GM18498 (cell line): Measurements from ENCODE around the gene C16orf90.
"Not testable (repeated sequence)": the region's sequence is repeated elsewhere in the genome, so short reads cannot be mapped to it uniquely, and the experiment has no call there.

Experiments
- ATAC-seq: cut with Tn5 transposase; IDR thresholded peaks from one replicate; pipeline ENCODE4 v1.9.1; 2021; ENCODE audit warnings: mild to moderate bottlenecking, moderate library complexity; ENCODE audit not compliant: unreplicated experiment

Gene C16orf90

DNA sequence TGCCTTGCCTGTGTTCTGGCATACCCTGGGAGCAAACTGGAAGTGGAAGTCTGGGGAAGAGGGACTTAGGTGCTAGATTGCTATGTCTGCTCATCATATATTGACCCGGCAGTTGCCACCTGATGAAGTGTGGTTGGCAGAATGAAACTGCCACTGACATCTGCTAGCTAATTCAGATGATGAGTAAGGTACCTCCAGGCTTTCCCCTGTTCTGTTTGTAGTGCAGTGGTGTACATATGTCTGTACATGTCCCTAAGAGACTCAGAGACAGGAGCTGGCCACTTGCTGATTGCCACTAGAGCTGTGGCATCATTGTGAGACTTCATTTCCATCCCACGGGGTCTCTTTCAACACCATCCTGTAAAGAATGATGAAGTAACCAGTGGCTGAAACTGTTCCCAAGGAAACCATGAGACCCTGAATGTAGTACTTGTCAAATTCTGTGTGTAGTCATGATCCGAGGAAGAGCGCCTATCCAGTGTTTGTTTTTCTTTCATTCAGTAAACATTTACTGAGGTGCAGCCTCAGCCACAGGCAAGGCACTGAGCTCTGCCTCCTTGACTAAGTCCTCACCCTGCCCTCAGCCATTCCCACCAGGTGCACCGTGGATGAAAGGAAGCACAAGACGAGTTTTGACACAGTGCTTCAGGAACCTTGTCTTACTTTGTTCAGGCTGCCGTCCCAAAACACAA, 18.7 kb upstream of the C16orf90 start:
- no peak for ATAC-seq

DNA sequence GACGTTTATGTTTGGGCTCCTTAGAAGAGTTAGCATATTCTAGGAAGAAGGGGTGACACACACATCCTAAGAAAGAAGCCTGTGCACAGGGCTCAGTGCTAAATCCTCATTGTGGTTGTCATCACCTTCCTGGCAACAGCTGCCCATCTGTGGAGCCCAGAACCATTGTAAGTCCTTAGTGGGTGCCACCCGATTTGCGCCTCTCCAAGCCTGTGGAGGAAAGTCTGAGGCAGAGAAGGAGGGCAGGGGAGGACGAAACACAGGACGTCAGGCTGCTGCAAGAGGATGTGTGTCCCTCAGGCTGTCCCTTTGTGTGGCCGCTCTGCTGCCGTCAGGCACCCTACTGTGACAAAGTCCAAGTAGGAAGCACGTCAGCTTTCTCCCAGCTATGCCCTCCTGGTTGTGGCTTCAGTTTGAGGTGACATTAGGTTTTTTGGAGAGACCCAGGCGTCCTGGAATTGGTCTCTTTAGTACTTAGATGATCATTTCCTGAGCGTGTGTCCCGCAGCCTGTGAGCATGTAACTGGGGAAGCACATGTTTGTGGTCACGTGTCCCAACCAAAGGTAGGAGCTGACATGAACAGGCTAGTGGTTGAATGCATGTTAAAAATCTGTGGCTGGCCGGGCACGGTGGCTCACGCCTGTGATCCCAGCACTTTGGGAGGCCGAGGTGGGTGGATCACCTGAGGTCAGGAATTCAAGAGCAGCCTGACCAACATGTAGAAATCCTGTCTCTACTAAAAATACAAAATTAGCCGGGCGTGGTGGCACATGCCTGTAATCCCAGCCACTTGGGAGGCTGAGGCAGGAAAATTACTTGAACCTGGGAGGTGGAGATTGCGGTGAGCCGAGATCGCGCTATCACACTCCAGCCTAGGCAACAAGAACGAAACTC, 16.2 kb upstream of the C16orf90 start:
- ATAC-seq, result no peak

DNA sequence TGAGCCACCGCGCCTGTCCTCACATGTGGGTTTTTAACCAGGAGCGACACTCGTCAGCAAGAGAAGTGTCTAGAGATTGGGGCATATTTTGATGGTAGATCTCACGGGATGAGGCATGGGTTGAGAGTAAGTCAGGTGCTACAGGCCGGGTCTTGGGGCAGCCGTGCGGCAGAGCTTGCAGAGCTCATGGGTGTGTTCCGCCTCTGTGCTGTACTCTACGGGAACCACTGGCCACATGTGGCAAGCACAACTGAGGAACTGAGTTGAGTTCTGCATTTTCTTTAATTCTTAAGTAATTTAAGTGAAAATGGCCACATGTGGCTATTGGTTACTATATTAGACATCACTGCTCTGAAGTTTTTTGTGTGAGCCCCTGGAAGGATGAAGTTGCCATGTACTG, 15.1 kb upstream of the C16orf90 start:
- no peak for ATAC-seq

DNA sequence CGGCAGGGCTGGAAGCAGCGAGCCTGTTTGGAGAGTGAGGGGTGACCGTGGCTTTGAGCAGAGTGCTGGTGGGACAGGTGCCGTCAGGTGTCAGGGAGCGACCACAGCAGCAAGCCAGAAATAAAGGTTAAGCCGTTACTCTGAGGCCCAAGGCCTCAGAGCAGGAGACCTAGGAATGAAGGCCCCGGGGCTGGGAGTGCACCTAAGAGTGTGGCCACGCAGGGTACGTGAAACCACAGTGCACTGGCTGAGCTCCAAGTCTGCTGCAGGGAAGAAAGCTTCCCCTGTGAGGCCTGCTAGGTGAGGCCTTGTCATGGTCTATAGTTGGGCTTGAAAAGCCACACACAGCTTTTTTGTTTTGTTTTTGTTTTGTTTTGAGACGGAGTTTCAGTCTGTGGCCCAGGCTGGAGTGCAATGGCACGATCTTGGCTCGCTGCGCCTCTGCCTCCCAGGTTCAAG, 14.2 kb upstream of the C16orf90 start:
- peak; percentile 81 for ATAC-seq

DNA sequence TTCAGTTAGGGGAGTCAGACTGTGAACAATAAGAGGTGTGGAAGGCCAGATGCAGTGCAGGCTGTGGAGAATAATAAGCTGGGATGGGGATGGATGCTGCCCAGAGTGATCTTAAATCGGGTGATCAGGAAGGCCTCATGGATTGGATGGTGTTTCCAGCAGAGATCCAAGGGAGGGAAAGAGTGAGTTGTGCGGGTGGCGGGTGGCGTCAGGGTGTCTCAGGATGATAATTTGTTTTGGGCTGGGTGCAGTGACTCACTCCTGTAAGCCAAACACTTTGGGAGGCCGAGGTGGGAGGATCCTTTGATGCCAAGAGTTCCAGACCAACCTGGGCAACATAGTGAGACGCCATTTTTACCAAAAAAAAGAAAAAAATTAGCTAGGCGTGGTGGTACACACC, 13.4 kb upstream of the C16orf90 start:
- ATAC-seq, result no peak

DNA sequence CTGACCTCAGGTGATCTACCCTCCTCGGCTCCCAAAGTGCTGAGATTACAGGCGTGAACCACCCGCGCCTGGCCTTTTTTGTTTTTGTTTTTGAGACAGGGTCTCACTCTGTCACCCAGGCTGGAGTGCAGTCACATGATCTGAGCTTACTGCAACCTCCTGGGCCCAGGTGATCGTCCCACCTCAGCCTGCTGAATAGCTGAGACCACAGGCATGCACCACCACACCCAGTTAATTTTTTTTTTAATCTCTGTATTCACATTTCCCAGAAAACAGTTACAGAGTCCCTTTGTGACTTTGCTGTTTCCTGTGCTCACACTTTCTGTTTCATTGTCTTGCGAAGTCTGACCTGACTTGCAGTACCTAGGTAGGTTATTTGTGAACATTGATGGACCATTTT, 8.2 kb upstream of the C16orf90 start:
- no peak for ATAC-seq

DNA sequence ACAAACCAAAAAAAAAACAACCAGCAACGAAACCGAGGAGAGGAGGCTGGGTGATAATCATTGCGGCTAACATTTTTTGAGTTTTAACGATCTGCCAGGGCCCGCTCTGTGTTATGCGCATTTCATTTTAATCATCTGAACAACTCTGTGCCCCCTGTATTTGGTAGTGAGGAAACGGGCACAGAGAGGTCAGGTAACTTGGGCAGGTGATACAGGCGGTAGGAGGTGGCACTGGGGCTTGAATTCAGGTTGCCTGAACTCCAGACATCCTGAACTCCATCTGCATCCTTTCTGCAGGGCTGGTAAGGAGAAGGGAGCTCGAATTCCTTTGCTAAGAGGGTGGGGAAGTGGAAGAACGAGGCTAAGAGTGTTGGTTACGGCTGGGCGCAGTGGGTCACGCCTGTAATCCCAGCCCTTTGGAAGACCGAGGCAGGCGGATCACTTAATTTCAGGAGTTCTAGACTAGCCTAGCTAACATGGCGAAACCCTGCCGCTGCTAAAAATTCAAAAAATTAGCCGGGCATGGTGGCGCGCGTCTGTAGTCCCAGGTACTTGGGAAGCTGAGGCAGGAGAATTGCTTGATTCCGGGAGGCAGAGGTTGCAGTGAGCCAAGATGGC, 6.6 kb upstream of the C16orf90 start:
- no peak for ATAC-seq

DNA sequence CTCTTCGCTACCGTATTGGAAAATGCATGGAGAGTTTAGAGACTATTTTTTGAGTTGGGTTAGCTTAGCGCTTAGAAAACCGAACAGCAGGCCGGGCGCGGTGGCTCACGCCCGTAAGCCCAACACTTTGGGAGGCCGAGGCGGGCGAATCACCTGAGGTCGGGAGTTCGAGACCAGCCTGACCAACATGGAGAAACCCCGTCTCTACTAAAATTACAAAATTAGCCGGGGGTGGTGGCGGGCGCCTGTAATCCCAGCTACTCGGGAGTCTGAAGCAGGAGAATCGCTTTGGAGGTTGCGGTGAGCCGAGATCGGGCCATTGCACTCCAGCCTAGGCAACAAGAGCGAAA, 6.1 kb upstream of the C16orf90 start:
- ATAC-seq, result not testable (repeated sequence)

DNA sequence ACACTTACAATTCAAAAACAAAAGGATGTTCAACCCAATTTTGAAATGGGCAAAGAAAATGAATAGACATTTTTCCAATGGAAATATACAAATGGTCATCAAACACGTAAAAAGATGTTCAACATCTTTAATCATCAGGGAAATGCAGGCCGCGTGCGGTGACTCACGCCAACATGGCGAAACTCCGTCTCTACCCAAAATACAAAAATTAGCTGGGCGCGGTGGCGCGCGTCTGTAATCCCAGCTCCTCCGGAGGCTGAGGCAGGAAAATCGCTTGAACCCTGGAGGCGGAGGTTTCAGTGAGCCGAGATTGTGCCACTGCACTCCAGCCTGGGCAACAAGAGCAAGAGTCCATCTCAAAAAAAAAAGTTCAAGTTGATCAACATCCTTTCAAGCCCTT, 3.7 kb upstream of the C16orf90 start:
- ATAC-seq, result no peak

DNA sequence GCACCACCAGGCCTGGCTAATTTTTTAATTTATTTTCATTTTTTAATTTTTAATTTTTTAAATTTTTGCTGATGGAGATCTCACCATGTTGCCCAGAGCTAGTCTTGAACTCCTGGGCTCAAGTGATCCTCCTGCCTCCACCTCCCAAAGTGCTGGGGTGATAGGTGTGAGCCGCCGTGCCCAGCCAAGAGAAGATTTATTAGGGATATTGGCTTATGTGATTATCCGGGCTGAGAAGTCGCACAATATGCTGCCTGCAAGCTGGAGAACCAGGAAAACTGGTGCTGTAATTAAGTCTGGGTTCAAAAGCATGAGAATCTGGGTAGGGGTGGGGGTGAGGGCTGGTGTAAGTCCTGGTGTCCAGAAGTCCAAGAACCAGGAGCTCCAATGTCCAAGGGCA, 2.5 kb upstream of the C16orf90 start:
- no peak for ATAC-seq

DNA sequence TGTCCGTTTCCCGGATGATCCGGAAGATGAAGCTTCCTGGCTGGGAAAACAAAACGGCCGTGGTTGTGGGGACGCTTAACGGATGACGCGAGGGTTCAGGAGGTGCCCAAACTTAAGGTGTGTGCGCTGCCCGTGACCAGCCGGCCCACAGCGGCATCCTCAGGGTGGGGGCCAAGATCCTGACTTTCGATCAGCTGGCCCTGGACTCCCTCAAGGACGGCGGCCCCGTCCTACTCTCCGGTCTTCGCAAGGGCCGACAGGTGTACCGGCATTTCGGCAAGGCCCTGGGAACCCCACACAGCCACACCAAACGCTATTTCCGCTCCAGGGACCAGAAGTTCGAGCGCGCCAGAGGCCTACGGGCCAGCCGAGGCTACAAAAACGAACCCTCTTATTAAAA, 1.1 kb upstream of the C16orf90 start:
- no peak for ATAC-seq

DNA sequence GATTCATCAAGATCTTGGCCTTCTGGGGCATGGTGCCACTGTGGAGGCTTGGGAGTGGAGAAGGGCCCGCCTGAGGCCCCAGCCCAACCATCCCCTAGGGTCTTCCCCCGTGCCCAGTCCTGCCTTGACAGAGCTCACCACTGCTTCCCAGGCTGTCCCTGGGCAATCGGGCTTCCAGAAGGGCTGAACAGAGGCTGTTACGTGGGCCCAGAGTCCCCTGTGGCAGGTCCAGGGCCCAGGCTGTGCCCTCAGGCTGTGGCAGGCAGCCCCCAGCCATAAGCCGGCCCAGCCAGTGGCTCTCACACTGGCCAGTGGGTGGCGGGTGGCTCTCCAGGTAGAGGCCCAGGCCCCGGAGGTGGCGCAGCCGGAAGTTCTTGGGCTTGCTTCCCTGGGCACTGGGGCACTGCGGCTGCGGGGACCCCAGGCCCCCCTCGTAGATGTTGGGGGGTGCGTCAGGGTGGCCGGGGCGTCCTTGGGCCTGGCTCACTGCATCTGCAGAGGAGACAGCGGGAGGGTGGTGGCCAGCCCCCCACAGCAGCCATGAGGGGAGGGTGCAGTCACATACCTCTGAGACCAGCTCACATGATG, 809 bp downstream of the C16orf90 start:
- ATAC-seq, result no peak

DNA sequence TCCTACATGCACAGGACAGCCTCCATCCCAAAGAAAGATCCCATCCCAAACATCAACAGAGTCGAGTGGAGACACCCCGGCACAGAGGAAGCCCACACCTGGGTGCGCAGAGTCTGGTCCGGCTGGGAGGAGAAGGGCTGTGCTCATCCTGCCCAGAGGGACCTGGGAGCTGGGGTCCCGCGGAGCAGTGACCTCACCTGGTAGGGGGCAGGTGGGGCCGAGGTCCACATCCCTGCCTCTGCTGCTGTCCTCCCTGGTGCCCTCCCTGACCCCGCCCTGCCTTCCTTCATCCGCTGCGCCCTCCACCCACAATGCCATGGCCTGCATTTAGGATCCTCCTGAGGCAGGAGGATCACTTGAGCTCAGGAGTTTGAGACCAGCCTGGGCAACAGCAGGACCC, 2.9 kb downstream of the C16orf90 start:
- no peak for ATAC-seq

DNA sequence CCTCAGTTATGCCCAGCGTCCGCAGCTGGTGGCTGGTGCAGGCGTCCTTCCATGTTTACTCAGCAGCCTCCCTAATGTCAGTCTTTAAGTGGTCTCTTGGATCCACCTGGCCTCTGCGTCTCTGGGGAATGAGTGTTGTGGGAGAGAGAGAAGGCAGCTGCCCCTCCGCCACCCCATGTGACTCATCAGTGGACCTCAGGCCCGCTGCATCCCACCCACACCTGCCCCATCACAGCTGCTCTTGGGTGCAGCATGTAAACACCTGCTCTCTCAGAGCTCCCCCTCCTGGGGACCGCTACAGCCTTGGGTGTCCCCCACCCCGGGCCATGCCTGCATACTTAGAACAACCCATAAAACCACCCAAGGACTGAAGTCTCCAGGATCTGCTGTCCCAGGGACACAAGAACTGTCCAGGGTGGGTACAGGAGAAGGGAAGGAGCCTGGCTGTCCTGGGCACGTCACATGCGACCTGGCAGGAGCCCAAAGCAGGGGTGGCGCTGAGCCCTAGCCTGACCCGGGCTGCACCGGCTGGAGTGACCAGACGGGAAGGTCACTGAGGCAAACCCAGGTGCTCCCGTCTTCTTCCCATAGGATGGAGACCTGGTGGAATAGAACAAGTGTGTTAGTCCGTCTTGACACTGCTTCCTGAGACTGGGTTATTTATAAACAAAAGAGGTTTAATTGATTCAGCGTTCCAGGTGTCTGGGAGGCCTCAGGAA, 4.2 kb downstream of the C16orf90 start:
- ATAC-seq, result no peak

DNA sequence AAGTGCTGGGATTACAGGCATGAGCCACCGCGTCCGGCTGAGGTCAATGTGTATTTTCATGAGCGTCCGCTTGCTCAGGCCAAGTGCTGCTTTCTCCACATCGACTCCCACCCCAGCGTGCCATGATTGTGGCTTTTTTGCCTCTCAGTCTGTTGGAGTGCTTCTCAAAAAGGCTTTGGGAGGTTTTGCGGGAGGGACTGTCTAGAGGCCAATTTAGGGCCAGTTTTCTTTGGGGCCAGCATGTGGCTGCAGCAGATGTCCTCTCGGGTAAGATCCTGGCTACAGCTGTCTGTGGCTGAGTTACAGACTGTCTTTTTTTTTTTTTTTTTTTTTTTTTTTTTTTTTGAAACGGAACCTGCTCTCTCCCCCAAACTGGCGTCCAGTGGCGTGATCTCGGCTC, 6.5 kb downstream of the C16orf90 start:
- ATAC-seq, result no peak

DNA sequence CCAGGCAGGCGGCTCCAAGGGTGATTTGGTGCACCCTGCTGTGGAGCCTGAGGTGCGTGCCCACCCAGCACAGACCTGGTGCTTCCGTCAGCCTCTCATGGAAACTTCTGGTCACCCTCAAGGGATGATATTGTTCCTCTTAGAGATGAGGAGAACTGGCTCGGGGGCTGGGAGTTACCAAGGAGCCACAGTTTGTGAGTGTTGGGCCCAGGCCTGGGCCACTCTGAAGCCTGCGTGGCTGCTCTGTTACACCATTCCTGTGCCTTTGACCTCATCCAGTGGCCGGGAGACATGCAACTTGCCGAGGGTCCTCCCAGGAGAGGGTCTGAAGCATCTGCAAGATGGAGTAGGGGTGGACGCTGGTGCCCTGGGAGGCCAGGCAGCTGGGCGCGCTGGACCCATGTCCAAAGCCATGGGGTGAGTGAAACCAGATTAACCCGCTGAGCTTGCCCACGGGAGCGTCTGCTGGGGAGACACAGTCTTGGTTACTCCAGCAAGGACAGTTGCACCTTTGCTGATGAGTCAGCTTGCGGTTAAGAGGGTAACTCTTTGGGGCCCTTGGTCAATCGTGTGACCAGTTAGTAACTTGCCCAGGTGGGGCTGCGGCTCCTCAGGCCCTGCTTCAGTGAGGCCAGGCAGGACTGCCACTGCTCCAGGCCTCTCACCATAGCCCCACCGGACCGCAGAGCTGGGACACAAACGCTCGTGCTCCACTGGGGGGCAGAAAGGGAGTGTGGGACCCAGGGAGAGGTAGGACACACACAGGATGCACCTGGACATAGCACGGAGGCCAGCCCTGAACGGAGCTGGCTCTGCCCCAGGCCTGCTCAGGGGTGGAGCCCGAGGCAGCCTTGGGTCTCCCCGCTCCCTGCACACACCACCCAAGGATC, 7.5 kb downstream of the C16orf90 start:
- ATAC-seq, result no peak

DNA sequence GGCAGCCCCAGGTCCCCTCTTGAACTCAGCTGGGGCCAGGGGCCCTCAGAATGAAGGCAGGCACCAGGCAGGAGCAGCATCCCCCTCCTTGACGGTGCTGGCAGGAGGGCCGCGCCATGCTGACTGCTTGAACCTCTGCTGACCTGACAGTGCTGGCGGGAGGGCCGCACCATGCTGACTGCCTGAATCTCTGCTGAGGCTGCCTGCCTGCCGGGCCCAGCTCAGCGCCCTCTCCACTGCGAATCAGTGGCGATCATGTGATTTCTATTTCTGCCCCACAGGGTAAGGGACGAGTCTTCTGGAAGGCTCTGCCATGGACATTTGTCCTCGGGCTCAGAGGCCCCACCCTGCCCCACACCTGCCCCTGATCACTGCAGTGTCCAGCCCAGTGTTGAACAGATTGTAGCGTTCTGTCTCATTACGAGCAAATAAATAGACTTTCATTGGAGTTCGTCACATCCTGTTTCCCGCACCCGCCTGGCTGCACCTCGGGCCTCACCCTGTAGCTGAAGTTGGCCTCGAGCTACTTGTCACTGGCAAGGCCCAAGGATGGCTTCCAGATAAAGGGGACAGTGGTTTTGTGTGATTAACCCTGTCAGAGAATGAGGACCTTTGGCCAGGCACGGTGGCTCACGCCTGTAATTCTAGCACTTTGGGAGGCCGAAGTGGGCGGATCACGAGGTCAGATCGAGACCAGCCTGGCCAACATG, 8.6 kb downstream of the C16orf90 start:
- no peak for ATAC-seq

DNA sequence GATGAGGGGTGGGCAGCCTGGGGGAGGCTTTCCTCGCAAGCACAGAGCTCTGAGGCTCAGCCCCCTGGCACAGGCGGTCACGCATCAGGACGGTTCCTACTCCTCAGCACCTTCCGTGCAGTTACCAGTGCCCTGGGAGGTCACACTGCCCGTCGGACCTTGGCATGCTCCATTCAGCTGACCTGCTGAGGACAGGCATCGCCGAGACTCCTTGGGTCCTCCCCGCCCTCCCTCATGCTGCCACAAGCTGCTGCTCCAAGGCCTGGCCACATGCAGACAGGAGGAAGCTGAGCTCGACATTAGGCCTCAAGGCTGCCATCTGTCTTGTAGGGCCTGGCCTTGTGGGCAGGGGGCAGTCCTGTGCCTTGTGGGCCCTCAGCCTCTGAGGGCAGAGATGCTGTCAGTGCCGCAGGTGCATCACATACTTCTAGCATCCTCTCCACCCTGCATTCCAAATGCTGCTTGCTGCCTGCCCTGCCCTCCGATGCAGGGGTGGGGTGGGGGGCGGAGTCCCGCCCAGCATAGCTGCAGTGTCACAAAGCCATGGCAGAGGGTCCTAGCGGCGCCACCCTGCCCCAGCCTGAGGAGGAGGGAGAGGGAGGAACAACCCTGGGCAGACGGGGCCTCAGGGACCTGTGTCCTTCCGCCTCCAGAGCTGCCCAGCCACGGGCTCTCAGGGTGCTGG, 9.3 kb downstream of the C16orf90 start:
- no peak for ATAC-seq
